Femur (tissue), 1 donor: ENCODE data around the gene HK3.

Experiments
- DNase-seq: peaks from one replicate; pipeline ENCODE4 v3.0.0-alpha.2; 2017

Gene HK3

GRCh38 chr5:176902102-176902814 is 3.1 kb upstream of the HK3 start:
- DNase-seq, result no peak

GRCh38 chr5:176901260-176902101 is 2.3 kb upstream of the HK3 start:
- no peak for DNase-seq

DNA sequence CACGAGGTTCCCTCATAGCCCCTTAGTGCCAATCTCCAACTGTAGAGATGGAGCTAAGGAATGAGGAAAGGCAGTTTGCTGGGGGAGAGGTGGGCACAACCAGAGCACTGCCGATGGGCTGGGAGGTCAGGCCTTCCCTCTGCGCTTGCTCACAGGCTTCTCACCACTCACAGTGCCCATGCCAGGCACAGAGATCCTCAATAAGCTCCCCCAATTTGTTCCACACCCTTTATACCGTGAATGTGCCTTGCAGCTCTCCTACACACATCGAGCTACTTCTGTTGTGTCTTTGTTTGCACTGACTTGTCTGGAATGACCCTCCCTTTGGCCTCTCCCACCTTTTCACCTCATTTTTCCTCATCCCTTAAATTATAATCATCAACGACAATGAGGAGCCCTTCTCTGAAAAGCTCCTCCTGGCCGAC is 1.6 kb upstream of the HK3 start:
- DNase-seq, result no peak

- peak; percentile 53 for DNase-seq
Measured at GRCh38 chr5:176899946-176900779, 1.0 kb upstream of the HK3 start.

GRCh38 chr5:176897263-176897662 is 1.9 kb downstream of the HK3 start:
- no peak for DNase-seq

- no peak for DNase-seq
Measured at GRCh38 chr5:176895831-176896230, 3.3 kb downstream of the HK3 start.

DNA sequence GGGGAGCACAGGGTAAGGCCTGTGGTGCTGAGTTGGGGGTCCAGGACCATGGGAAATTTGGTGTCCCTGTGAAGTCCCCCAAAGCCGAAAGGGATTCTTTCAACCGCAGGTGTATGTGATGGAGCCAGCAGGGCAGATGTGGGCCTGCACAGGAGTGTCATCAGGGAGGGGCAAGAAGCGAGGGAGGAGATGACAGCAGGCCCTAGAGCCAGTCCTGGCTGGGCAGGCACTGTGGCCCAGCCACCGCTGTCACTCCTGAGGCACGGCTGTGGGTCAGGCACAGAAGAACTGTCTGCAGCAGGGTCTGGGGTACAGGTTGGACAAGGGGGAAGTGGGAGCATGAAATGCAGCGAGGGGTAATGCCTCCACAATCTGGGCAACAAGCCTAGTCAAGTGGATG is 4.8 kb downstream of the HK3 start:
- DNase-seq, result no peak

DNA sequence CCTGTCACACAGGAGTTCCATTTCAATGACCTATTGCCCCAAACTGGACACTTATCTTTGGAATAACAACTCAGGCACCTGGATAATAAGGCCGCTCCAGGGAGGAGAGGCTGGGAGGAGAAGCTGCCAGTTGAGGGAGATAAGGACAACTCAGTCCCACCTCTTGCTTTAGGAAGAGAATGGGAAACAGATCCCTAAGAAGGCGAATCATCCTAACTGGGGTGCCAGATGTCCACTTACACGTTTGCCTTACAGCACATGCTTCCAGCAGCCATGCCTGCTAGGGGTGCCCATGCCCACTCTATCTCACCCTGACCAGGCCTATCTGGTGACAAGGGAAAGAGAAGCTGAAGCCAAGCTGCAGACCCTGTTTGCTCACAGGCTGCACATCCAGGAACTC is 6.5 kb downstream of the HK3 start:
- no peak for DNase-seq

DNA sequence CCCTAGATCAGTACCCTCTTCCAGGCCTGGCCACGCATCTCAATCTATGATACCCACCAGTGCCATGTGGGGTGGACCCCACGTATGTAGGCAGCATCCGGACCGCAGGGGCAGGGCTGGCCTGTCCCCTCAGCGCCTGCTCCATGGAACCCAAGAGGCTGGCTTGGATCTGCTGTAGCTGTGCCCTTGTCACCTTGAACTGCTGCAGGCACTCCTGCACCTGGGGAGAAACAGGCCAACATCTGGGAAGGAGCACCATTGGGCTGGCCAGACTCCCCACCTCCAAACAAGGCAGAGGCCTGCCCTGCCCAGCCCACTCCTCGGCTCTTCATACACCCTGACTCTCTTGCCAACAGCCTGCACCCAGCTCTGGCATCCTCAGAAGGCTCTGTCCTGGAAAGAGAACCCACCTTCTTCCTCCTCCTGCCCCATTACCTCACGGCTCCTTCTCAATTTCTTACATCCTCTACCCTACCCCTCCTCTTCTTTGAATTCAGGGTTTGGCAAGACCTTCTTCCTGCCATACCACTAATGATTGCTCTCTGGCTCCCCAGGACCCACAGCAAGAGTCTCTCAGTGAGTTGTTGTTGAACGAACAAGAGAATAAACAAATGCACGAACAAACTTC is 7.7 kb downstream of the HK3 start:
- no peak for DNase-seq

DNA sequence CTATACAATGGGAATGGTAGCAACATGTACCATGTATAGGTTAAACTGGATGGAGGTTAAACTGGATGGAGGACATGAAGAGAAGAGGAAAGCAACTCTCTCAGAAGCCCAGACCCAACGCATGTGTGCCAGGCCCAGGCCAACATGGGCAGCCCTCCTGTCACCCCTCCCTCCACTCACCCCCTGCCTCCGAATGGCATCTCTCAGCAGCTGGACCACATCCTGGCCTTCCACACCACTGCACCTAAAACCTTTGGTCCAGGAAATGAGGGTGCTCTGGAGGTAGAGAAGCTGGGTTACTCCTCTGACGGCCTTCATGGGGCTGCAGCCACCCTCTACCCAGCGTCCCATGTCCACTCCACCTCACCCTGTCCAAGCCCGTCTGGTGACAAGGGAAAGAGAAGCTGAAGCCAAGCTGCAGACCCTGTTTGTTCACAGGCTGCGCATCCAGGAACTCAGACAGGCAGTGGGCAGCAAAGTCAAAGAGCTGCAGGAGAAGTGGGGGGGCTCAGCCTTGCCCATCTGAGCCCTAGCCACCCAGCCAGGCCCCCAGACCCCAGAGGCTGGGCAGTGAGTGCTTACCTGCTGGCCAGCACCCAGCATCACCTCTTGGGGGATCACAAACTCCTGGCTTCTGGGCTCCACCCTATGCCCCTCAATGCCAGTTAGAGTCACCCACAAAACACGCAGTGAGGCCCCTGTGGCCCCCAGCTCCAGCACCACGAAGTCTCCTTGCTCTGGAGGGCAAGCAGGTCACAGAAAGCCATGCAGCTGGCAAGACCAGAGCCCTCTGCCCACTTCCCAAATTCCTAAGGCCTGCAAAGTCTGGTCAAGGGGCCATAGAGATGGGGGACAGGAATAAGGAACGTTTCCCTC is 8.5 kb downstream of the HK3 start:
- DNase-seq, result peak; percentile 5

GRCh38 chr5:176889321-176890280 is 9.5 kb downstream of the HK3 start:
- peak; percentile 10 for DNase-seq

- DNase-seq, result no peak
Measured at GRCh38 chr5:176888865-176889165, 10.3 kb downstream of the HK3 start.

GRCh38 chr5:176888016-176888864 is 10.9 kb downstream of the HK3 start:
- DNase-seq, result no peak

GRCh38 chr5:176887252-176887849 is 11.8 kb downstream of the HK3 start:
- no peak for DNase-seq

DNA sequence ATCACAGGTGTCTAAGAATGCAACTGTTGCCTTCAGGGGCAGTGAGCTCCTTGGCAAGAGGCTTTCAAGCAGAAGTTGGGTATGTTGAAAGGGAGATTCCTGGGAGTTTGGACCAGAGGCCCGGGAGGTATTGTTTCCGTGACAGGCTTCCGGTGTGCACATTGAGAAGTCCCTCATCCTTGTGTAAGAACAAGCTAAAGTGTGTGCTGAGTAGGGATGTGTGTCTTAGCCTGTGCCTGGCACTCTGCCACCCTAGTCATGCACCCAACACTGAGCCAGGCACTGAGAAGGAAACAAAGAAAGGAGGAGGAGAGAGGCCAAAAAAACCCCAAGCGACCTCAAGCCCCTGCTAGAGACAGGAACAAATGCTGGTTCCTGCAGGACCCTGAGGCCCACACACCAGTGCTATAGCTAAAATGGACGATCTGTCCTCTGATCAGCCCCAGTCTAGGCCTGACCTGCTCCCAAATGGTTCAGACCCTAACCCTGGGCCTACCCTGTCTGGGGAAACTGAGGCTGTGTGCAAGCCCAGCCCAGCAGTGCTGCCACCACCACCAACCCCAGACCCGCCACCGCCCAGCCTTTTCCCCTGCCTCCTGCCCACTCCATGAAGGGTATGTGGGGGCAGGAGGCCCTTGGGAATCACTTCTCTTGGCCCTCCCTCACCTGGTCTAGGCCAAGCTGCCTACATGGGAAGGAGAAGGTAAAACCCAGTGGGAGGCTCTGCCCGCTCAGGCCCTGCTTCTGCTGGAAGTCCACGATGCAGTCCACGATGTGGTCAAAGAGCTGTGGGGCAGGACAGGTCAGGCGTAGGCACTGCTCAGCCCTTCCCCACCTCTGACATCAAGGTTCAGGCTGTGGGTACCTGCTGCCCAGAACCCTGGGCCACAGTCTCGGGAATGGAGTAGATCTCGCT is 12.6 kb downstream of the HK3 start:
- no peak for DNase-seq

GRCh38 chr5:176884571-176884890 is 14.6 kb downstream of the HK3 start:
- no peak for DNase-seq

DNA sequence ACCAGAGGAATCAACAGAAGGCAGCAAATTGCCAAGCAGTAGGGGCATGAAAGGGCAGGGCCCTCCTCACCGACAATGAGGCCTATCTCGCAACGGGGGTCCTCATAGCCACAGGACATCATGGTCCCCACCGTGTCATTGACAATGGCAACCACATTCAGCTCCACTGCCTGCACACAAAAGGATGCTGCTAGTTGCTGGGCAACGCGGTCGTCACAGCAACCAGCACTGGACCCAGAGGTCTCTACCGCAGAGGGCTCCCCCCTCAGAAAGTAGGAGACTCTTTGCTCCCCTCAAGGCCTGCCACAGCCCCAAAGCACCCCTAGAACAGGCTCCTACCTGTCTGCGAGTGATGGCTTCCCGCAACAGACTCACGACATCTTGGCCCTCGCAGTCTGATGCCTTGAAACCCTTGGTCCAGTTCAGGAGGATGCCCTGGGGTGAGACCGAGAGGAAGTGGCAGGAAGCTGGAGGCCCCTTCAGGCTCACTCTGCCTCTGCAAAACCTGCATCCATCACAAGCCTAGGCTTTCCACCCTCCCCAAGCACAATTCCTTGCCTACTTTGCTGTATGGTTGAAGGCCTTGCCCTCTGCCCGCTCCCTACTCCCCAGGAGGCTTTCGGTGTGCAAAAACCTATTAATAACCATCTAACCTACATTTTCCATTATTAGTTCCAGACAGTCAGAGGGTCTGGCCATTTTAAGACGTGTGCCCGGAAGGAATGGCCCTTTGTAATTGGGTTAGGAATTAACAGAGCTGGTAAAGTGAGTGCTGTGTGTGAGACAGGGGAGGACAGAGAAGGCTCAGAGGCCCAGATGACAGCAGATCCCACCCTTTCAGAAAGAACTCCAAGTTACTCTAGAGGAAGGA is 15.2 kb downstream of the HK3 start:
- no peak for DNase-seq

DNA sequence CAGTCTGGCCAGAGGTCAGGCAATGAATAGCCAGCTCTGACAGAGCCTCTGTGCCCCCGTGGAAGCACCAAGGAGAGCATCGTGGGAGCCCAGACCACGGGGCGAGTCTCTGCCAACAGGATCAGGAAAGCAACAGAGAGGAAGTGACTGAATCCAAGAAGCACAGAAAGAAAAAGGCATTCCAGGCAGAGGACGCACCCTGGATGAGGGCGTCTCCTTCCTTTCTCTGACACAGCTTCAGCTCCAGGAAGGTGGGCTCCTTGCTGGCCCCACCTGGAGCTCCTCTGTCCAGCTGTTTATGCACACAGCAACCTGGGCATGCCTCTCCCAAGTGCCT is 16.6 kb downstream of the HK3 start:
- DNase-seq, result no peak
